MV-4-11 (cell line): Measurements from ENCODE around the gene CDK5RAP2.
"Not testable (repeated sequence)": the region's sequence is repeated elsewhere in the genome, so short reads cannot be mapped to it uniquely, and the experiment has no call there.

Source experiments
- DNase-seq: peaks from one replicate; lab custom pipeline; 2025; lab: John Stamatoyannopoulos, UW

Gene CDK5RAP2

DNA sequence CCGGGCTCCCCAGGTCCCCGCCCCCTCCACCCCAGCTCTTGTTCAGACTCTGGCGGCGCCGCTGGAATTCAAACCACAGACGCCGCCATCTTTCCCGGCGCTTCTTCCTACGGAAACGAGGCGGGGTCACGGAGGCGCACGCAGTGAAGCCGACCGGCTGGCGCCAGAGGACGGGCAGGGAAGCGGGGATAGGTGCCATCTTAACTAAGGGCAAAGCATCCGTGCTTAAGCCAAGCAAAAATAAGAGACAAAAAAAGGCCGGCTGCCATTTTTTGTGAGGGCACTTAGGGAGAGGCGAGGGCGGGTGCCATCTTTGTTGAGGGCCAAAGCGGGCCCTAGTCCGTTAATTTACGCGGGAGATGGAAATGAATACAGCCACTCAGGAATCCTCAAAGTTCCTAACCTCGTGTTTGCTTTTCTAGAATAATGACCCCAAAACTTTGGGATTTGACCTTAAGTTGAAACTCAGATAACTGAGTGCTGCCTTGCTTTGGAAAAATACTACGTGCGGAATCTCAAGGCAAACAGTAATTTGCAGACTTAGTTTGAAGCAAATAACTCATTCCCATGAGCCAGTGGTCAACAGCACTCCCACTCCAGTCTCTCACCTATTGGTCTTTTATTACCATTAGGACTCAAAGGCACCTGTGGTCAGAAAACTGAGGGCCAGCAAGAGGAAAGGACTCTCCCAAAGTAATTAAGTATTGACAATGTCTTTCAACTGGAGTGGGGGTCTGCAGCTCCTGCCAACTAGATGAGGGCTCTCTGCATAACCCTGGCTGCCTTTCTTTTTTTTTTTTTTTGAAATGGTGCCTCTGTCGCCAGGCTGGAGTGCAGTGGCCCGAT, at the start of gene CDK5RAP2:
CDK5RAP2 (minus strand) TSS at position 117 of the 846 bp plus-strand sequence. CDS start 189 bp downstream, outside the sequence.
- peak; percentile 98 for DNase-seq

DNA sequence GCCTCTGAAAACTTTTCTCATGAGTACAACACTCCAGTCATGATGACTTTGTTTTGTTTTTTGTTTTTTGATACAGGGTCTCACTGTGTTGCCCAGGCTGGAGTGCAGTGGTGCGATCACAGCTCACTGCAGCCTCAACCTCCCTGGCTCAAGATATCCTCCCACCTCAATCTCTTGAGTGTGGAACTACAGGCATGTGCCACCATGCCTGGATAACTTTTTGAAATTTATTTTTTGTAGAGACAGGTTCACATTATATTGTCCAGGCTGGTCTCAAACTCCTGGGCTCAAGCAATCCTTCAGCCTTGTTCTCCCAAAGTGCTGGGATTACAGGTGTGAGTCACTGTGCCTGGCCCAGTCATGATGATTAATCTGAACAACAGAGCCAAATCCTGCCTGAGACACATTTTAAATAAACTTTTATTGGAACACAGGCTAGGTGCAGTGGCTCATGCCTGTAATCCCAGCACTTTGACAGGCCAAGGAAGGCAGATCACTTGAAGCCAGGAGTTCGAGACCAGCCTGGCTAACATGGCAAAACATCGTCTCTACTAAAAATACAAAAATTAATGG, 49.0 kb upstream of the CDK5RAP2 start:
- not testable (repeated sequence) for DNase-seq

DNA sequence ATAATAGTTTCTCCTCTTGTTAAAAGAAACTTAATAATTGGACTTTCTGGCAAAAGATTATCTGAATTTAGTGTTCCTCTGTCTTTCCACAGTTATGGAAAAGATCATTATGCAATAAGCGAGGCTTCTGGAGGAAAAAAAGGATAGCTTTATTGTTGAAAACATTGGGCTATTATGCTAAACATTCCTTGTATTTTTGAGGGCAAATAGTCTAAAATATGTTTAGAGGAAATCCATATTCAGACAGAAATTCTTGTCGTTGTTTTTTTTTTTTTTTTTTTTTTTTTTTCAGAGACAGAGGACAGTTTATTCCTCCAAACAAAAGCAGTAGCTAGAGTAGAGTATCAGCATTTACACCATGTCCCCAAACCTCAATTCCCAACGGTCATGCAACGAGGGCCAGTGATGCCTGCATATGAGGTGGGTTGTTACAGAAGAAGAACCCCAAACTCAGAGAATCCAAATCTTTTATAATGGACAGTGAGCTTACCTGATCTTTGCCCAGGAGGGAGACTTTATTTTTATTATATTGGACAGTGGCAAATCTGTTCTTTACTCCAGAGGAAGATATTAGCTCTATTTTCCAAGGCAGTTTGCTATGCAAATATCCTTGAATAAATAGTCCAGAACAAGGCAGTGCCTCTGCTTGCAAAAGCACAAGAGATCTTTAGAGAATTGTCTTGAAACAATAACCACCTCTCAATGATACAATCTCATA, 48.4 kb upstream of the CDK5RAP2 start:
- no peak for DNase-seq

DNA sequence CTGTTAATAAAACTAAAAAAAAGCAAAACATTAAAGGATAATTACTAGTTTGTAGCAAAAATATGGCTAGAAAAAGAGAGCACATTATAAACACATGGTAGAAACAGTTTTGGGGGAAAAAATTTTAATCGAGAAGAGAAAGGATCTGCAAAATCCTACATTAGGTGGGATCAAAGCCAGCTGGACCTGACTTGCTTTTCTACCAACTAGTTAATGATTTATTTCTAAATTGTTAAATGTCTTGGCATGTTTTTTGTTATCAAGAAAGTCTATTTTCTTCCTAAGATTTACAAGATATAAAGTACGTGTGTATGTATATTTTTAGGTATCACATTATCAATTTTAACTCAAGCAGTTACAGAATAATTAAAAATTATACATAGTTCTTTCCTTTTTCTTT, 47.1 kb upstream of the CDK5RAP2 start:
- DNase-seq, result no peak

- no peak for DNase-seq
Measured at GRCh38 chr9:120626512-120626911, 46.5 kb upstream of the CDK5RAP2 start.

DNA sequence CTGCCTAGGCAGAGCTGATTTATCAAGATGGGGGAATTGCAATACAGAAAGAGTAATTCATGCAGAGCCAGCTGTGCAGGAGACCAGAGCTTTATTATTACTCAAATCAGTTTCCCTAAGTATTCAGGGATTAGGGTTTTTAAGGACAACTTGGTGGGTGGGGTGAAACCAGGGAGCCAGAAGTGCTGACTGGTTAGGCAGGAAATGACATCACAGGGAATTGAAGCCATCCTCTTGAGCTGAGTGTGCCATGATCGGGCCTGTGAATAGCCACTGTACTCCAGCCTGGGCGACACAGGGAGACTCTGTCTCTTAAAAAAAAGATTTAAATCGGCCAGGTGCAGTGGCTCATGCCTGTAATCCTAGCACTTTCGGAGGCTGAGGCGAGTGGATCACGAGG, 45.3 kb upstream of the CDK5RAP2 start:
- DNase-seq, result no peak

DNA sequence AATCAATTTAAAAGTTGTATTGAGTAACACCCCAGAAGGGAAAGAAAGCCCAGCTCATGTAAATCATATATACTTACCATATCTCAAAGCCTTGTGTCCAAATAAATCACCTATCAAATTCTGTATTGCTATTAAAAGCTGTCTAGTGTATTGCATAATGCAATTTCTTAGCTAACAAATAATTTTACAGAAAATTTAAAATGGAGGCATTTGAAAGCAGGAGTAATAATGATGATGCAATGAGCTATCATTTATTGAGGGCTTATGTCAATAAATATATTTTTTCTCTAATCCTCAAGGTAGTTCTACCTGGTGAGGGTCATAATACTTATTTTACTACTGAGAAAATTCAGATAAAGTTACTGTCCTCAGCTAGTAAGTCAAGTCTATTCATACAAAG, 42.8 kb upstream of the CDK5RAP2 start:
- DNase-seq, result no peak

- no peak for DNase-seq
Measured at GRCh38 chr9:120621941-120622340, 42.0 kb upstream of the CDK5RAP2 start.

- peak; percentile 58 for DNase-seq
Measured at GRCh38 chr9:120619751-120620655, 40.0 kb upstream of the CDK5RAP2 start.

- DNase-seq, result peak; percentile 25
Measured at GRCh38 chr9:120616966-120617935, 37.3 kb upstream of the CDK5RAP2 start.

DNA sequence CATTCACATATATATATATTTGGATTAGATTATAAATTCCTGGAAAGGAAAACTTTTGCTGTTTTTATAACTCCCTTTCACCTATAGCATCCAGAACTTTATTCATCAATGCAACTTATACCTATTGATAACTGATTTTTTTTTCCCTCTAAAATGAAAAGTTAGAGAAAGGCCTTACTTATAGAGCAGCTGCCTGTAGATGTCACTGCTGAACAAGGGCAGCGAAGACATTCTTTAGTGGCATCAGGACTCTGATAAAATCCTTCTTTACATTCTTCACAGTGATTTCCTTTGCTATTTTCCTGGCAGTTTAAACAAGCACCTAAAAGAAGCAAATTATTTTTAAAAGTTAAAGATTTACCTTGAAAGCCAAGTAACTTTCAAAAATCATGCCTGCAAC, 32.3 kb upstream of the CDK5RAP2 start:
- DNase-seq, result peak; percentile 11

DNA sequence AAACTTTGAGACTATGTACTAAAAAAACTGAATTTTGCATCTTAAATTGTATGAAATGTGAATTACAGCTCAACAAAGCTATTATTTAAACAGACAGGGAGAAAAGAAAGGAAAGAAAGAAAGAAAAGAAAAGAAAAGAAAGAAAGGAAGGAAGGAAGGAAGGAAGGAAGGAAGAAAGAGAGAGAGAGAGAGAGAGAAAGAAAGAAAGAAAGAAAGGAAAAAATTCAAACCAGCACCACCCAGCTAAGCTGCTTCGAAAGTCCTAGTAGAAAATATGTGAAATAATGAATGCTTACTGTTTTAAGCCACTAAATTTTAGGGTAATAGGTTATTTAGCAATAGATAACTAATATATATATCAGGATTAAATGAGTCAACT, 31.7 kb upstream of the CDK5RAP2 start:
- no peak for DNase-seq

GRCh38 chr9:120610975-120611689, 31.2 kb upstream of the CDK5RAP2 start:
- no peak for DNase-seq

DNA sequence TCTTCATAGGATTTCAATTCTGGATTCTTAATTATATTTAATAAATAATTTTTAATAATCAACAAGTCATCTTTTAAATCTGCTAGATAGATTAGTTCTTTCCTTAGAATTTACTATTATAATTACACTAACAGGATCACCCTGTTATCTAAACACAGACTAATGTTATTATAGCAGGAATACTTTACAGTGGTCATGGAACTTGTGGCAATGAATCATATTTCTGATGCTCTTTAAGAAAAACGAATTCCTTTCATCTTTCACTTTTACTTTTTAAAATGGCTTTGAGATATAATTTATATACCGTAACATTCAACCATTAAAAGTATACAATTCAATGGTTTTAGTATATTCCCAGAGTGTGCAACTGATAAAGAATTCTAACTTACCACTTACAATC, 29.7 kb upstream of the CDK5RAP2 start:
- no peak for DNase-seq

DNA sequence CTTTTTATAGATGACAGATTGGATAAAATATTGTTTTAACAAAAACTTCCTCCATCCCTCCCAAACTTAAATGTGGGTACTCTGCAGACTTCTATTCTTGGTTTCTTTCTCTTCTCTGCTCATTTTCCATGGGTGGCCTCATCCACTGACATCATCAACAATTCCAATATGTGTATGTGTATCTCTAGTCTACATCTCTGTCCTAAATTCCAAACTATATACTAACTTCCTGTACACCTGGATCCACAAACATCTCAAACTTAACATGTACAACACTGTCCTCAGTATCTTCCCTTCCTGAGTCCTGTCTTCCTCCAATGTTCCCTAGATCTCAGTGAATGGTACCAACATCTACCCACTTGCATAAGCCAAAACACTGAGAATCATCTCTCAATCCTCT, 28.5 kb upstream of the CDK5RAP2 start:
- no peak for DNase-seq

GRCh38 chr9:120603591-120603990, 23.6 kb upstream of the CDK5RAP2 start:
- DNase-seq, result no peak

DNA sequence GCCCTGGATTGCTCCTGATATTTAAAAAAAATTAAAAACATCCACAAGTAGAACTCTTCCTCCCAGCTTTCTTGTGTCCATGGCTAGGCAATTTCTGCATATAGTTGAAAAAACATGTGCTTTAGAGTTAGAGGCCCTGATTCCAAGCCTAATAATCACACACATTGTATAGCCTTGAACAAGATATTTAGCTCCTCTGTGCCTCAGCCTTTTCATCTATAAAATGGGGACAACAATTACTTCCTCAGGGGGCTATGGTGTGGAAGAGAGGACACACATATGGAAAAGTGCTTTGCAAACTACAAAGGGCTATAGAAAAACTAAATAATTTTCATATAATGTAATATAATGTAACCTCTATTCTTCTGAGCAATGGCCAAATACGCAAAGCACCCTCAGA, 23.0 kb upstream of the CDK5RAP2 start:
- DNase-seq, result no peak

GRCh38 chr9:120593955-120594277, 13.9 kb upstream of the CDK5RAP2 start:
- DNase-seq, result no peak

DNA sequence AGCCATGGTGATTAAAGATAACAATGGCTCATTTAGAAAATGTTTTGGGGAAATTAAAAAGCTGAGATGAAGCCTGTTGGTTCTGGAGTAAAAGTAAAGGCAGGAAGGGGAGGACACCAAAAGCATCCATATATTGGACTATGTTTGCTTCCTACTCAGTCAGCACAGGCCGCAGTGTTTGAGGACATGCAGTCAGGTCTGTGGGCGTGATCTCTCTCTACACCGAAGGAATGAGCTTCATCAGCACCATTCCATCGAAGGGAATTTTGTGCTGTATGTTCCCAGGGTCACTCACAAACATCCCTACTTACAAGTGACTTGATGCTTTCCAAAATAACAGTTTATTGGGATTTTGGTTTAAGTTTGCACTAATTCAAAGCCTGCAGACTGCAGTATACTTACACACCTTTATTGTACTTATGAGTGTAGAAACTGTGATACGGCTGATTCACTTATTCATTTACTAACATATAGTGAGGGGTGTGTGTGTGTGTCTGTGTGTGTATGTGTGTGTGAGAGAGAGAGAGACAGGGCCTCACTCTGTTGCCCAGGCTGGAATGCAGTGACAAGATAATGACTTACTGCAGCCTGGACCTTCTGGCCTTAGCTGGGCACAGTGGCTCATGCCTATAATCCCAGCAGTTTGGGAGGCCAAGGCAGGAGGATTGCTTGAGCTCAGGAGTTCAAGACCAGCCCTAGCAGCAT, 13.4 kb upstream of the CDK5RAP2 start:
- no peak for DNase-seq

GRCh38 chr9:120592210-120592609, 12.2 kb upstream of the CDK5RAP2 start:
- DNase-seq, result peak; percentile 44
